HK-2 (cell line): ENCODE data around the gene RASA2.
"Not testable (repeated sequence)": the region's sequence is repeated elsewhere in the genome, so short reads cannot be mapped to it uniquely, and the experiment has no call there.

Experiments used
- DNase-seq: peaks from one replicate; pipeline ENCODE4 v3.0.0-alpha.2; 2018; ENCODE audit not compliant: unreplicated experiment

The RASA2 gene

GRCh38 chr3:141536017-141536416 is 49.2 kb downstream of the RASA2 start:
- DNase-seq, result not testable (repeated sequence)

- no peak for DNase-seq
These were observed 51.0 kb downstream of the RASA2 start for GRCh38 chr3:141537856-141538255.

GRCh38 chr3:141538568-141539240 is 51.9 kb downstream of the RASA2 start:
- no peak for DNase-seq

GRCh38 chr3:141539431-141540187 is 52.8 kb downstream of the RASA2 start:
- DNase-seq, result no peak

GRCh38 chr3:141540531-141540930 is 53.7 kb downstream of the RASA2 start:
- no peak for DNase-seq

GRCh38 chr3:141542202-141542969 is 55.6 kb downstream of the RASA2 start:
- no peak for DNase-seq

- no peak for DNase-seq
These were observed 56.2 kb downstream of the RASA2 start for GRCh38 chr3:141542989-141543388.

GRCh38 chr3:141544697-141545096 is 57.9 kb downstream of the RASA2 start:
- DNase-seq, result no peak

- DNase-seq, result no peak
These were observed 59.3 kb downstream of the RASA2 start for GRCh38 chr3:141546081-141546480.

- DNase-seq, result no peak
These were observed 59.8 kb downstream of the RASA2 start for GRCh38 chr3:141546586-141546985.

- DNase-seq, result no peak
These were observed 61.0 kb downstream of the RASA2 start for GRCh38 chr3:141547791-141548190.

GRCh38 chr3:141550926-141551665 is 64.3 kb downstream of the RASA2 start:
- DNase-seq, result no peak

GRCh38 chr3:141552440-141552991 is 65.7 kb downstream of the RASA2 start:
- DNase-seq, result no peak

- DNase-seq, result no peak
These were observed 66.2 kb downstream of the RASA2 start for GRCh38 chr3:141553055-141553454.

GRCh38 chr3:141556034-141556433 is 69.2 kb downstream of the RASA2 start:
- DNase-seq, result no peak

- DNase-seq, result no peak
These were observed 71.3 kb downstream of the RASA2 start for GRCh38 chr3:141557961-141558706.

- no peak for DNase-seq
These were observed 74.7 kb downstream of the RASA2 start for GRCh38 chr3:141561426-141562034.

GRCh38 chr3:141564241-141564640 is 77.4 kb downstream of the RASA2 start:
- no peak for DNase-seq

- DNase-seq, result no peak
These were observed 83.2 kb downstream of the RASA2 start for GRCh38 chr3:141570068-141570467.
